GM12878 (cell line): ENCODE data around the gene SRRM3. TPM values are rescaled to one million over a fixed set of nuclear protein-coding genes. Genes with fewer than 3 reads are reported as not detected.

Experiments
- BMI1 ChIP-seq: fragments of 450-650 bp; IDR thresholded peaks from 2 replicates; pipeline ENCODE4 v1.6.1; 2016; ENCODE audit warnings: mild to moderate bottlenecking, moderate library complexity, borderline replicate concordance
- CBFB ChIP-seq: IDR thresholded peaks from 2 replicates; pipeline ENCODE4 v1.6.1; 2016; ENCODE audit warnings: antibody characterized with exemption, low read depth
- ETV6 ChIP-seq, 2 experiments: fragments of 450-650 bp in 1 of 2; IDR thresholded peaks in 1 of 2; conservative IDR thresholded peaks in 1 of 2; 2 replicates each; pipeline ENCODE4 v1.6.1; 2014; ENCODE audit warnings: antibody characterized with exemption in 1 of 2, borderline replicate concordance in 1 of 2, low read depth in 1 of 2, mild to moderate bottlenecking in 1 of 2, moderate library complexity in 1 of 2
- HDAC6 ChIP-seq: fragments of 200-600 bp; sonication (generic); IDR thresholded peaks from one replicate; pipeline ENCODE4 v1.8.0; 2017; ENCODE audit warnings: antibody characterized with exemption; ENCODE audit not compliant: unreplicated experiment
- IRF5 ChIP-seq: fragments of 450-650 bp; IDR thresholded peaks from 2 replicates; pipeline ENCODE4 v1.6.1; 2017; ENCODE audit warnings: borderline replicate concordance
- JUNB ChIP-seq: IDR thresholded peaks from 2 replicates; pipeline ENCODE4 v1.6.1; 2016; ENCODE audit warnings: antibody characterized with exemption, mild to moderate bottlenecking
- KLF5 ChIP-seq: fragments of 450-650 bp; IDR thresholded peaks from 2 replicates; pipeline ENCODE4 v1.6.1; 2014; ENCODE audit warnings: mild to moderate bottlenecking; ENCODE audit not compliant: partially characterized antibody
- MEF2A ChIP-seq: IDR thresholded peaks from 2 replicates; pipeline ENCODE4 v1.6.1; 2011; ENCODE audit warnings: low read depth, mild to moderate bottlenecking, low read length, moderate library complexity; ENCODE audit not compliant: insufficient read depth
- MEF2B ChIP-seq: fragments of 450-650 bp; IDR thresholded peaks from 2 replicates; pipeline ENCODE4 v1.6.1; 2018; ENCODE audit warnings: mild to moderate bottlenecking, moderate library complexity; ENCODE audit not compliant: partially characterized antibody, poor library complexity, severe bottlenecking
- MTA2 ChIP-seq: fragments of 450-650 bp; IDR thresholded peaks from 2 replicates; pipeline ENCODE4 v1.6.1; 2016; ENCODE audit warnings: low read depth, mild to moderate bottlenecking, moderate library complexity
- MTA3 ChIP-seq: IDR thresholded peaks from 2 replicates; pipeline ENCODE4 v1.6.1; 2012; ENCODE audit warnings: low read length, inconsistent platforms, borderline replicate concordance
- POLR2A ChIP-seq: IDR thresholded peaks from 2 replicates; pipeline ENCODE4 v1.6.1; 2011; ENCODE audit warnings: low read depth, mild to moderate bottlenecking, low read length
- RAD21 ChIP-seq: IDR thresholded peaks from 2 replicates; pipeline ENCODE4 v1.6.1; 2011; ENCODE audit warnings: mild to moderate bottlenecking, low read depth, low read length, moderate library complexity; ENCODE audit not compliant: insufficient read depth
- REST ChIP-seq: IDR thresholded peaks from 2 replicates; pipeline ENCODE4 v1.6.1; 2012; ENCODE audit warnings: mild to moderate bottlenecking, low read depth, low read length
- RFX5 ChIP-seq: IDR thresholded peaks from 2 replicates; pipeline ENCODE4 v1.6.1; 2011; ENCODE audit warnings: low read depth, low read length, improper control_type of control experiment
- SIN3A ChIP-seq: IDR thresholded peaks from 2 replicates; pipeline ENCODE4 v1.6.1; 2012; ENCODE audit warnings: low read depth, low read length, improper control_type of control experiment
- SIX5 ChIP-seq: IDR thresholded peaks from 2 replicates; pipeline ENCODE4 v1.6.1; 2011; ENCODE audit warnings: mild to moderate bottlenecking, low read depth, low read length, moderate library complexity; ENCODE audit not compliant: severe bottlenecking
- SRF ChIP-seq, 2 experiments: IDR thresholded peaks; 2 replicates each; pipeline ENCODE4 v1.6.1; 2011; ENCODE audit warnings: low read depth in 2 of 2, low read length in 2 of 2, mild to moderate bottlenecking in 1 of 2, moderate library complexity in 1 of 2
- TCF7 ChIP-seq: IDR thresholded peaks from 2 replicates; pipeline ENCODE4 v1.6.1; 2014; ENCODE audit warnings: antibody characterized with exemption, borderline replicate concordance
- YBX1 ChIP-seq: fragments of 450-650 bp; IDR thresholded peaks from 2 replicates; pipeline ENCODE4 v1.6.1; 2016; ENCODE audit warnings: antibody characterized with exemption
- ZBTB33 ChIP-seq: fragments of 450-650 bp; IDR thresholded peaks from 2 replicates; pipeline ENCODE4 v1.6.1; 2017; ENCODE audit warnings: mild to moderate bottlenecking
- ZNF274 ChIP-seq: IDR thresholded peaks from one replicate; pipeline ENCODE4 v1.8.0; 2011; ENCODE audit not compliant: insufficient read length, insufficient read depth
- ZNF622 ChIP-seq: fragments of 450-650 bp; IDR thresholded peaks from 2 replicates; pipeline ENCODE4 v1.6.1; 2017; ENCODE audit warnings: mild to moderate bottlenecking, inconsistent platforms
- ZZZ3 ChIP-seq: IDR thresholded peaks from 2 replicates; pipeline ENCODE4 v1.6.1; 2011; ENCODE audit warnings: low read depth; ENCODE audit not compliant: control insufficient read depth, insufficient read length
- polyA plus RNA-seq, 11 experiments: library from polyadenylated mRNA; depleted of rRNA in 4 of 11; unstranded in 6 of 11; stranded (reverse) in 5 of 11; fragments of >200 nt; fragmentation: Nextera tagmentation in 4 of 11; fragmentation: Illumina TruSeq in 1 of 11; extraction: Ambion mirVana in 4 of 11; extraction: Trizol in 1 of 11; gene quantifications; 1 replicate in 1 of 11; 2 replicates in 10 of 11; pipeline versions ENCODE4 v1.2.1 to v1.2.3, GENCODE V29; 2011 to 2016; ENCODE audit warnings: inconsistent platforms in 2 of 11, missing spikeins in 2 of 11, low read depth in 1 of 11
- total RNA-seq, 4 experiments: library from RNA; depleted of rRNA in 3 of 4; stranded (reverse); fragments of >200 nt in 3 of 4; fragmentation: Illumina TruSeq in 1 of 4; extraction: Trizol in 1 of 4; gene quantifications; 2 replicates each; pipeline versions ENCODE4 v1.2.1 to v1.2.3, GENCODE V29; 2013 to 2021

The SRRM3 gene
- total and polyA plus RNA-seq, 10 of the 15 experiments (the other 5 are each of a cell fraction or from before 2014, with no cell fraction given), result 0.03 to 0.15 (median 0.05) TPM; not detected in 6

- TF ChIP-seq SRF (IDR thresholded peaks at IDR 0.05; ENCODE audit: low read depth in 2 of 2, low read length in 2 of 2), result peak in 1 of 2 experiments; percentile 44; a peak in 1 of 4 replicates
- no peak for TF ChIP-seq REST
- TF ChIP-seq MEF2B, result peak; percentile 52
- TF ChIP-seq IRF5, result no peak
- no peak for TF ChIP-seq ZBTB33
- no peak for TF ChIP-seq ZNF622
- no peak for TF ChIP-seq KLF5
- no peak for TF ChIP-seq ZNF274
- TF ChIP-seq SIX5, result no peak
- no peak for TF ChIP-seq HDAC6
- TF ChIP-seq ZZZ3, result no peak
- TF ChIP-seq CBFB, result no peak
- peak; percentile 13; the same call in 1 of the 2 replicates for TF ChIP-seq MTA3
- TF ChIP-seq TCF7, result no peak
- peak; percentile 64 for TF ChIP-seq POLR2A
- no peak for TF ChIP-seq ETV6 (conservative IDR thresholded peaks at IDR 0.05 in 1 of 2, IDR thresholded peaks at IDR 0.05 in 1 of 2; ENCODE audit: borderline replicate concordance in 1 of 2, low read depth in 1 of 2)
- peak; percentile 47; the same call in 1 of the 2 replicates for TF ChIP-seq MTA2
- no peak for TF ChIP-seq MEF2A
- peak; percentile 11; the same call in 1 of the 2 replicates for TF ChIP-seq RAD21
- TF ChIP-seq YBX1, result no peak
- TF ChIP-seq JUNB, result no peak; the same call in 1 of the 2 replicates
- TF ChIP-seq SIN3A, result peak; percentile 87
- TF ChIP-seq BMI1, result no peak
- 0 out of 2 replicates have a peak, but pooled peaks have one; percentile 35 for TF ChIP-seq RFX5
These were observed 117.0 kb downstream of the SRRM3 start (continued) for GRCh38 chr7:76318488-76319353.
